Measurements from ENCODE around the gene CCDC191. TPM values are rescaled to one million over a fixed set of nuclear protein-coding genes. Genes with fewer than 3 reads are reported as not detected.

Gene CCDC191
- 0.99 TPM for total RNA-seq
- long read RNA-seq, result 0 reads

GRCh38 chr3:114056130-114057010 is at the start of gene CCDC191, which contains the start of gene QTRT2:
Gene CCDC191 (minus strand): TSS chr3:114056526. CDS start chr3:114056466, 60 bp downstream.
Gene QTRT2 (plus strand): TSS chr3:114056737. CDS start chr3:114065258, 8,521 bp downstream.
- ATAC-seq, result peak; percentile 100
- DNase-seq, result peak; percentile 97
- intact Hi-C loops (cut with micrococcal nuclease), result no loop called here

- no peak for DNase-seq
- intact Hi-C loops (cut with micrococcal nuclease), result no loop called here
- no peak for ATAC-seq
Measured at GRCh38 chr3:114104414-114104813, 48.1 kb upstream of the CCDC191 start.

GRCh38 chr3:114103858-114104257 is 47.5 kb upstream of the CCDC191 start:
- ATAC-seq (no peak), DNase-seq (no peak)
- intact Hi-C loops (cut with micrococcal nuclease), result no loop called here

GRCh38 chr3:114103181-114103580 is 46.9 kb upstream of the CCDC191 start:
- intact Hi-C loops (cut with micrococcal nuclease), result no loop called here
- no peak for DNase-seq
- no peak for ATAC-seq

GRCh38 chr3:114101101-114101500 is 44.8 kb upstream of the CCDC191 start:
- intact Hi-C loops (cut with micrococcal nuclease), result no loop called here
- ATAC-seq (no peak), DNase-seq (no peak)

GRCh38 chr3:114095796-114096195 is 39.5 kb upstream of the CCDC191 start:
- intact Hi-C loops (cut with micrococcal nuclease), result no loop called here
- DNase-seq (no peak), ATAC-seq (no peak)

GRCh38 chr3:114093596-114093995 is 37.3 kb upstream of the CCDC191 start:
- DNase-seq, result no peak
- no peak for ATAC-seq
- intact Hi-C loops (cut with micrococcal nuclease), result no loop called here

GRCh38 chr3:114093016-114093380 is 36.7 kb upstream of the CCDC191 start:
- DNase-seq, result no peak
- intact Hi-C loops (cut with micrococcal nuclease), result no loop called here
- ATAC-seq, result no peak

- intact Hi-C loops (cut with micrococcal nuclease), result no loop called here
- DNase-seq (no peak), ATAC-seq (peak; percentile 29)
Measured at GRCh38 chr3:114092151-114093015, 36.1 kb upstream of the CCDC191 start.

- intact Hi-C loops (cut with micrococcal nuclease), result no loop called here
- no peak for DNase-seq
- no peak for ATAC-seq
Measured at GRCh38 chr3:114089675-114090074, 33.3 kb upstream of the CCDC191 start.

GRCh38 chr3:114086356-114086755 is 30.0 kb upstream of the CCDC191 start:
- ATAC-seq (no peak), DNase-seq (no peak)
- intact Hi-C loops (cut with micrococcal nuclease), result no loop called here

GRCh38 chr3:114083112-114083511 is 26.8 kb upstream of the CCDC191 start:
- intact Hi-C loops (cut with micrococcal nuclease), result no loop called here
- DNase-seq (no peak), ATAC-seq (no peak)

GRCh38 chr3:114081037-114081436 is 24.7 kb upstream of the CCDC191 start:
- ATAC-seq (no peak), DNase-seq (no peak)
- intact Hi-C loops (cut with micrococcal nuclease), result no loop called here

- intact Hi-C loops (cut with micrococcal nuclease), result no loop called here
- DNase-seq (no peak), ATAC-seq (no peak)
Measured at GRCh38 chr3:114080201-114080600, 23.9 kb upstream of the CCDC191 start.

GRCh38 chr3:114079761-114080160 is 23.4 kb upstream of the CCDC191 start:
- DNase-seq (no peak), ATAC-seq (no peak)
- intact Hi-C loops (cut with micrococcal nuclease), result no loop called here

- intact Hi-C loops (cut with micrococcal nuclease), result no loop called here
- ATAC-seq, result no peak
- no peak for DNase-seq
Measured at GRCh38 chr3:114078126-114078525, 21.8 kb upstream of the CCDC191 start.

GRCh38 chr3:114076711-114077110 is 20.4 kb upstream of the CCDC191 start:
- ATAC-seq (no peak), DNase-seq (no peak)
- intact Hi-C loops (cut with micrococcal nuclease), result no loop called here

GRCh38 chr3:114071786-114072185 is 15.5 kb upstream of the CCDC191 start:
- DNase-seq, result no peak
- no peak for ATAC-seq
- intact Hi-C loops (cut with micrococcal nuclease), result no loop called here

- ATAC-seq (no peak), DNase-seq (no peak)
- intact Hi-C loops (cut with micrococcal nuclease), result no loop called here
Measured at GRCh38 chr3:114068336-114068735, 12.0 kb upstream of the CCDC191 start.

- DNase-seq (no peak), ATAC-seq (no peak)
- intact Hi-C loops (cut with micrococcal nuclease), result no loop called here
Measured at GRCh38 chr3:114067804-114068203, 11.5 kb upstream of the CCDC191 start.
